ENCODE results near the gene PHLDB2.

The PHLDB2 gene

GRCh38 chr3:111852540-111852939 is 6.5 kb upstream of the PHLDB2 start:
- DNase-seq: no peak

- DNase-seq: no peak
These were observed 6.0 kb upstream of the PHLDB2 start for GRCh38 chr3:111853068-111853467.

- DNase-seq: no peak
These were observed 4.1 kb upstream of the PHLDB2 start for GRCh38 chr3:111854990-111855389.

GRCh38 chr3:111856501-111856900 is 2.6 kb upstream of the PHLDB2 start:
- no peak for DNase-seq

- DNase-seq: no peak
These were observed 1.6 kb upstream of the PHLDB2 start for GRCh38 chr3:111857474-111857873.

- no peak for DNase-seq
These were observed 423 bp upstream of the PHLDB2 start for GRCh38 chr3:111858642-111859041.

GRCh38 chr3:111859974-111860859 is 1.2 kb downstream of the PHLDB2 start:
- no peak for DNase-seq

GRCh38 chr3:111861391-111861790 is 2.3 kb downstream of the PHLDB2 start:
- DNase-seq: no peak

- DNase-seq: no peak
These were observed 3.4 kb downstream of the PHLDB2 start for GRCh38 chr3:111862415-111862814.

- DNase-seq: no peak
These were observed 3.9 kb downstream of the PHLDB2 start for GRCh38 chr3:111862974-111863373.

GRCh38 chr3:111863942-111864694 is 5.1 kb downstream of the PHLDB2 start:
- DNase-seq: no peak

- DNase-seq: no peak
These were observed 6.0 kb downstream of the PHLDB2 start for GRCh38 chr3:111864821-111865656.

GRCh38 chr3:111867889-111868426 is 8.9 kb downstream of the PHLDB2 start:
- no peak for DNase-seq

GRCh38 chr3:111870620-111871019 is 11.6 kb downstream of the PHLDB2 start:
- DNase-seq: no peak

- DNase-seq: no peak
These were observed 13.0 kb downstream of the PHLDB2 start for GRCh38 chr3:111871809-111872623.

- no peak for DNase-seq
These were observed 13.9 kb downstream of the PHLDB2 start for GRCh38 chr3:111872979-111873378.

- no peak for DNase-seq
These were observed 15.2 kb downstream of the PHLDB2 start for GRCh38 chr3:111874177-111874820.

GRCh38 chr3:111881480-111881879 is 22.4 kb downstream of the PHLDB2 start:
- DNase-seq: no peak

- no peak for DNase-seq
These were observed 23.1 kb downstream of the PHLDB2 start for GRCh38 chr3:111882194-111882593.

GRCh38 chr3:111882799-111883198 is 23.7 kb downstream of the PHLDB2 start:
- no peak for DNase-seq

- no peak for DNase-seq
These were observed 25.4 kb downstream of the PHLDB2 start for GRCh38 chr3:111884411-111885018.

Data from NCI-H1436 treated with DMSO at 0.1 percent for 48 hours (cell line).